NCI-H1092 (cell line): ENCODE data around the gene CDYL.

Experiments used
- DNase-seq: peaks from one replicate; lab custom pipeline; 2025; lab: John Stamatoyannopoulos, UW

The CDYL gene

DNA sequence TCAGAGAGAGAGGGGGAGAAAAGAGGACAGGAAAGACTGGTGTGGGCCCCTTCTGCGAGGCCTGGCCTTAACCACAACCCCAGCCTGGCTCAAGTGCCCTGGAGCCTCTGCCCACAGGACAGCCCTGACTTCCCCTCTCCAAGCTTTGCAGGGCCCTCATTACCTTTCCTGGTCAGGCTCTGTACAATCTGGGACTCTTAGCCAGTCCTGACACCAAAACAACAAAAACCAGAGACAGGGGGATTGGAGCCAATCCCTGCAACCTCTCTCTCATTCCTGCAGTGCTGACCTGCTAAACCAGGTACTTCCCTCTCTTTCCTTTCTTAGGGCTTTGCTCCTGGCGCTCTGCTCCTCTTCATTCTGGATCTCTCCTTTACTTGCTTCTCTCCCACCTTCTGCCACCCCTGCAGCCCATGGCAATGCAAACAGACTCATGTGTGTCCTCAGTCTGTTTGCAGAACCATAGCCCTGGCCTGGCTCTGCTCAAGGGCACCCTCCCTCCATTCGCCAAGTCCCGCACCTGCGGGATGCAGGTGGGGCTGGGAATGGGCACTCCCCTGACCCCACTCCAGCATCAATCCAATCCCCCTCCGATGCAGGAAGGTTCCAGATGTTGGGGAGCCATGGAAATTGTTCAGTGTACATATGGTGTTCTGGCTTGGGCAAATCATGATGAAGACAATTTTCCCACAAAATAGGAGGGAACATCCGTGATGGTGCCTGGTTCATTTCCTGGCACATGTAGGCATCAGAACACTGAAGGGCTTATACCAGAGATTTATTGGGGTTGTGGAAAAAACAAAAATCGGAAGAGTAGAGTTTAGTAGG lies 189.6 kb downstream of the CDYL start:
- no peak for DNase-seq

DNA sequence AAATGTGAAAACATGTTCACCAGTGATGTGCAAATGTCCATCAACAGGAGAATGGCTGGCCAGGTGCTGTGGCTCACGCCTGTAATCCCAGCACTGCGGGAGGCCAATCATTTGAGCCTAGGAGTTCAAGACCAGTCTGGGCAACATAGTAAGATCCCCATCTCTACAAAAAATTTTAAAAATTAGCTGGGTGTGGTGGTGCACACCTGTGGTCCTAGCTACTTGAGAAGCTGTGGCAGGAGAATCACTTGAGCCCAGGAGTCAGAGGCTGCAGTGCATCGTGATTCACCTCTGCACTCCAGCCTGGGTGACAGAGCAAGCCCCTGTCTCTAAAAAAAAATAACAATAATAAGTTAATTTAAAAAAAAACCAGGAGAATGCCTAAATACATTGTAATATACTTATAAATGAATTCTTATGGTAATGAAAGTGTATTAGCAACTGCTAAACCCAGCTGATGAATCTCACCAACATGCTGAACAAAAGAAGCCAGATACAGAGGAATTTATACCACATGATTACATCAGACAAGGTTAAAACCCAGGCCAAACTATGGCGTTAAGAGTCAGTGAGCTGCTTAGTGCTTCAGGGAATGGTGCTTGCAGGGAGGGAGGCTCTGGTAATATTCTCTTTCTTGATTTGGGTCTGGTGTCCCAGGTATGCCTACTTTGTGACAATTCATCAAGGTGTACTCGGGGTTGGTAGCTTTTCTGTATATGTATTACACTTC lies 191.3 kb downstream of the CDYL start:
- DNase-seq: no peak

DNA sequence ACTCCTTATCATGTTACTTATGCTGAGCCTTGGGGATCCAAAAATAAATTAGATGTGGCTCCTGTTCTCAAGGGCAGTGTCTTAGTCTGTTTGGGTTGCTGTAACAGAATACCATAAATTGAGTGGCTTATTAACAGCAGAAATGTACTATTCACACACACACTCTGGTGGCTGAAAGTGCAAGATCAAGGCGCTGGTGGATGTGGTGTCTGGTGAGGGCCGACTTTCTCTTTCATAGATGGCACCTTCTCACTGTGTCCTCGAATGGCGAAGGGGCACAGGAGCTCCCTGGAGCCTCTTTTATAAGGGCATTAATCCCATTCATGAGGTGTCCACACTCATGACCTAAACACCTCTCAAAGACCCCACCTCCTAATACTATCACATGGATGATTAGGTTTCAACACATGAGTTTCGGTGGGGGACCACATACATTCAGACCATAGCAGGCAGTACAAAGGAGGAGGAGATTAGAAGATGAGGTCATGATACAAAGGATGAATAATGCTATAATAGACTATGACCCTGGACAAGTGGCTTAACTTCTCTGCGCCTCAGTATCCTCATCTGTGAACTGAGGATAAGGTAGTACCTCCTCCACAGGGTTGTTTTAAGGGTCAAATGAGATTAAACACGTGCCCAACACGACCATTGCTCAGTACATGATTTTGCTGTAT lies 193.5 kb downstream of the CDYL start:
- no peak for DNase-seq

DNA sequence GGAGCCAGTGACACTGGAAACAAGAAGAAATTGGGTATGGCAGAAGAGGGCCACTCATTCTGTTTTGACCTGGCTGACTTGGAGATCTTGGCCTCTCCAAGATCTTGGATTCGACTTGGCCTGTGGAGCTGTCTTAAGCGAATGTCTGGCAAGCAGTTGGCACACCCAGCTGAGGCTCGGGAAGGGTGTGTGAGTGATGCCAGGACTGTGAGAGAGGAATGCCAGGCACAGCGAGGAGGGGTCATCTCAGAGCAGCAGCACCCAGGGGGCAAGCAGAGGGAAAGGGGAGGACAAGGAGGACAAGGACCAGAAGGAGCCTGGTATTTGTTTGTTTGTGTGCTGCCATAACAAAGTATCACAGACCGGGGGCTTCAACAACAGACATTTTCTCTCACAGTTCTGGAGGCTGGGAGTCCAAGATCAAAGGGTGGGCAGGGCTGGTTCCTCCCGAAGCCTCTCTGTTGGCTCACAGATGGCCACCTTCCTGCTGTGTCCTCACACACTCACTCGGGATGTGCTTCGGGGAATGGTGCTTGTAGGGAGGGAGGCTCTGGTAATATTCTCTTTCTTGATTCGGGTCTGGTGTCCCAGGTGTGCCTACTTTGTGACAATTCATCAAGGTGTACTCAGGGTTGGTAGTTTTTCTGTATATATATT lies 194.7 kb downstream of the CDYL start:
- no peak for DNase-seq

DNA sequence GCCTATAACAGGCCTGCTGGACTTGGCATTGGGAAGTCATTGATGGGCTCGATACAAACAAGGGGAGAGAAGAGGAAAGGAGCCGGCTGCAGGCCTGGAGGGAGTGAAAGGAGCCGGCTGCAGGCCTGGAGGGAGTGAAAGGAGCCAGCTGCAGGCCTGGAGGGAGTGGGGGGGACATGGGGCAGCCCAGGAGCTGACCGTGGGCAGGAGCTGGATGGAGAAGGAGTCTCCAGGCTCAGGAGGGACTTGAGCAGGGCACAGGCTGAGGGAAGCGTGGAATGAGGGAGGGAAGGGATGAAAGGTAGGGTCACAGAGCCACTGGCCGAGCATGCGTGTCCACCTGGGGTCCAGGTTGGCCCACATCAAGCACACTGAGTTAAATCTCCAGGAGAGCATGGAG lies 195.6 kb downstream of the CDYL start:
- DNase-seq: no peak

DNA sequence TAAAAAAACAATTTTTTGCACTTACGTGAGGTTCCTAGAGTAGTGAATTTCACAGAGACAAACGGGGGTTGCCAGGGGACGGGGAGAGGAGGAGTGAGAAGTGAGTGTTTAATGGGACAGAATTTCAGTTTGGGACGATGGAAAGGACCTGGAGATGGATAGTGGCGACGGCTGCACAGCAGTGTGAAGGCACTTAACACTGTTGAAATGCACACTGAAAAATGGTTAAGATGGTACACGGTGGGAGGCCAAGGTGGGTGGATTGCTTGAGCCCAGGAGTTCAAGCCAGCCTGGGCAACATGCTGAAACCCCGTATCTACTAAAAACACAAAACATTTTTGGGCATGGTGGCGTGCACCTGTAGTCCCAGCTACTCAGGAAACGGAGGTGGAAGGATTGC lies 196.2 kb downstream of the CDYL start:
- no peak for DNase-seq

DNA sequence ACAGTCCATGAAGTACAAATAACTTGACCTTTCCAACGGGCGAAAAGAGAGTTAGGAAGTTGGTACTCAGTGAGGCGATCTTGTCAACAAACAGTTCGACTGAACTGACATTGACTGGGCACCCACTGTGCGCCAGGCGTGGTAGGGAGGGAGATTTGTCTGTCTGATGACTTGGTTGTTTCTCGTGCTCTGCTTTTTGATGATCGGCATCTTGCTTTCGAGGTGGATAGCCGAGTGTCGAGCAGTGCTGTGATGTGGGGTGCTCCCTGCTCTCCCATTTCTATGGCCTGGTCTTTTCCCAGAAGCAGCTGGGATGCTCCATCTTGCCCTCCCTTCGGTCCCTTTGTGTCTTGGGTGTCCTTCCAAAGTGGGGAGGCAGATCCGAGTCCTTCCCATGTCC lies 197.2 kb downstream of the CDYL start:
- DNase-seq: no peak

DNA sequence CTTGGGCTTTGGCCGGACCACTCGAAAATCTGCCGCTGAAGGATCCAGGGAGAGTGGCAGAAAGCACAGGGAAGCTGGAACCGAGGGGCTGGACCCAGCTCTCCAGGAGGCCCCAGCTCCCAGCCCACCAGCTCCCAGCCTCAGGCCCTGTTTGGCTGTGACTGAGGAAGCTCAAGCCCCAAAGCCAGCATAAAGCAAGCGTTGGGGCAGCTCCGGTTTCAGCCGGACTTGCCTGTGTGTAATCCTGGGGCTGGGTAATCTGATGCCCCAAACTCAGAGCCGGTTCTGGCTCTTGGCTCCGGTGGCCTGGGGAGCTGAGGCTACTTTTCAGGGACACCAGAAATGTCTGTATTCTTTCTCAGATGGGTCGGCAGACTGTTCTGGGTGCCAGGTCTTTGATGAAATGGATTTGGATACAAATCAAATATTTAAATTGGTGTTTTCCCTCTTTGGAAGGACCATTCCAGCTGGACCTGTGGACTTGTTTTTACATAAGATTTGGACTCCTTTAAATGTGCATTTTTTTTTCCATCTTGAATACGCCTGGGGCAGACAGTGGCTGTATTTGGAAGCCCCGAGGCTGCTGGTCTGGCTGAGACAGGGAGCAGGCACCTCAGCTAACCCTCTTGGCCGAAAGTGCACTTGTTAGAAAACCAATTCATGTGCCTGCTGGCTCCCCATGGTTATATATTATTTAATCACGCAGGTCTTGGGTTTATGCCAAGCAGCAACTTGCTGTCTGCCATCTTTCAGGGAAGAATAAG lies 198.0 kb downstream of the CDYL start:
- DNase-seq: peak; percentile 60

DNA sequence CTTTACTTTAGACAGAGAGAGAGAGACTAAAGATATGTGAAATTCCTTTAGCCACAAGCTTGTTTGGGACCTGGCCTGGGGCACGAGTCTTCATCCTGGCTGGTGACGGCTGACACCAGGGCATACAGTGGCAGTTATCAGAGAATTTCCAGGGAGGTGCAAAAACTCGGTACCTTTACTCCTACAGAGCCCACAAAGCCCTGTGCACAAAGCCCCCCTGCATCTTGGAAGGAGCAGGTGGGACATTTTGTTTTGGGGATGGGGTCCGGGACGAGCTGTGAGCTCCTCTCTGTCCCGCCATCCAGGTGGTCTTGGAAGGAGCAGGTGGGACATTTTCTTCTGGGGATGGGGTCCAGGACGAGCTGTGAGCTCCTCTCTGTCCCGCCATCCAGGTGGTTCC lies 198.8 kb downstream of the CDYL start:
- no peak for DNase-seq

DNA sequence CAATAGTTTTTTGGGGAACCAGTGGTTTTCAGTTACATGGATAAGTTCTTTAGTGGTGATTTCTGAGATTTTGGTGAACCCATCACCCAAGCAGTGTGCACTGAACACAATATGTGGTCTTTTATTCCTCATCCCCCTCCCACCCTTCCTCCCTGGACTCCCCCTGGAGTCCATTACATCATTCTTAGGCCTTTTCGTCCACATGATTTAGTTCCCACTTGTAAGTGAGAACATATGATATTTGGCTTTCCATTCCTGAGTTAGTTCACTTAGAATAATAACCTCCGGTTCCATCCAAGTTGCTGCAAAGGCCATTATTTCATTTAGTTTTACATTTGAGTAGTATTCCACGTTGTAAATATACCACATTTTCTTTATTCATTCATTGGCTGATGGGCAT lies 199.3 kb downstream of the CDYL start:
- DNase-seq: no peak

DNA sequence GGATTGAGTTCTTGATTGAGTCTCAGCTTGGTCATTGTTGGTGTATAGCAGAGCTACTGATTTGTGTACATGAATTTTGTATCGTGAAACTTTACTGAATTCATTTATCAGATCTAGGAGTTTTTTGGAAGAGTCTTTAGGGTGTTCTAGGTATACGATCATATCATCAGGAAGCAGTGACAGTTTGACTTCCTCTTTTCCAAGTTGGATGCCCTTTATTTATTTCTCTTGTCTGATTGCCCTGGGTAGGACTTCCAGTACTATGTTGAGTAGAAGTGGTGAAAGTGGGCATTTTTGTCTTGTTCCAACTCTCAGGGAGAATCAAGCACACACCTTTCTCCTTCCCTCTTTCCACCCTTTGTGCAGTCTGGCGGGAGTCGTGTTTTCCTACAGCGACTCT lies 201.3 kb downstream of the CDYL start:
- DNase-seq: no peak

DNA sequence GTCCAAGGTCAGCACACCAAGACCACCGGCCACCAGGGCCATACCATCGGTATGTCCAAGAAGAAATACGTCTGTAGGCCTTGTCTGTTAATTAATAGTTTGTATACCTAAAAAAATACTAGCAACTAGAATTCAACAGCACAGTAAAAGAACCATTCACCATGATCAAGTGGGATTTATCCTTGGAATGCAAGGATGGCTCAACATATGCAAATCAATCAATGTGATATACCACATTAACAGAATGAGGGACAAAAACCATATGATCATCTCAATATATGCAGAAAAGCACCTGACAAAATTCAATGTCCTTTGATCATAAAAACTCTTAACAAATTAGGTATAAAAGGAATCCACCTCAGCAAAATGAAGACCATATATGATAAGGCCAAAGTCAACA lies 203.2 kb downstream of the CDYL start:
- DNase-seq: no peak

DNA sequence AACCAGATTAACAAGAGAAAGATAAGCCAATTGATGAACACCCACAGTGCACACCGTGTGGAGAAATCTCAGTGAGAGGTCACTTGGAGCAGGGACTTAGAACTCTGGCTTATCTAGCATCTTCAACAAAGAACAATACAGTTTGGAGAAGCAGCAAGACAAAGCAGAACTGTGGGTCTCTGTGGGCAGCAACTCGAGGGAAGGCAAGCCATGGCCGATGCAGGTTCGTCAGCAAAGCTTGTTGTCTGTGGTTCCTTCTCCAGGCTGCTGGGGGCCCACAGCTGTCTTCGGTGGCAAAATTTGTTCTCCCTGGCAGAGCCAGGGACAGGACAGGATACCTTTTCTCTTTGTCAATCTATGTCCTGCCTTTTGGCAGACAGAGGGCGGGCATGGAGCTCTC lies 205.6 kb downstream of the CDYL start:
- no peak for DNase-seq

DNA sequence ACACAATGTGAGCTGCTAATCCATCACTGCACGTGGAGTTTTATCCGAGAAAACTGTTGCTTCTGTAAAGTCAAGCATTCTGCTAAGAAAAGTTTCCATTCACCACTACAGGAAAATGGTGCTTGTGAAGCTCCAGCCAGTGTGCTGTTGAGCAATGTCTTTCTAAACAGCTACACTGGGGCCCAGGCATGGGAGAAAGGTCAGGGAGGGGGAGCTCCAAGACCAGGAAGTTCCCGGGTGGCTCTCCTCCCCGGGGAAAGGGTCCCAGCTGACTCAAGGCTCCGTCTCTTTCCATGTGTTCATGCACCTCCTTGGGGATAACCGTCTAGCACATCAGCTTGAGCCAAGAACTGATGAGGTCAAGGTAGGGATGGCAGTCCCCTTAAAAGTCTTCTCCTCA lies 207.1 kb downstream of the CDYL start:
- DNase-seq: no peak

DNA sequence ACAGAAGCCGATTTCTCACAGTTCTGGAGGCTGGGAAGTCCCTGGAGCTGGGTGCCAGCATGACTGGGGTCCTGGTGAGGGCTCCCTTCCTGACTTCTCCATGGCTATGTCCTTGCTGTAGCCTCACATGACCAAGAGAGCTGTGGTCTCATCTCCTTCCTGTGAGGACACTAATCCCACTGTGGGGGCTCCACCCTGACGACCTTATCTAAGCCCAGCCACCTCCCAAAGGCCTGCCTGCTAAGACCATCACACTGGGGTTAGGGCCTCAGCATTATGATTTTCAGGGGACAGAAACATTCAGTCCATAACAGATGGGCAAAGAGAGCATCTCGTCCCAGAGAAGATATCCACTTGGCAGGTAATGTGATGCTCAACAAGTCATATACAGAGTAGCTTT lies 210.8 kb downstream of the CDYL start:
- no peak for DNase-seq

DNA sequence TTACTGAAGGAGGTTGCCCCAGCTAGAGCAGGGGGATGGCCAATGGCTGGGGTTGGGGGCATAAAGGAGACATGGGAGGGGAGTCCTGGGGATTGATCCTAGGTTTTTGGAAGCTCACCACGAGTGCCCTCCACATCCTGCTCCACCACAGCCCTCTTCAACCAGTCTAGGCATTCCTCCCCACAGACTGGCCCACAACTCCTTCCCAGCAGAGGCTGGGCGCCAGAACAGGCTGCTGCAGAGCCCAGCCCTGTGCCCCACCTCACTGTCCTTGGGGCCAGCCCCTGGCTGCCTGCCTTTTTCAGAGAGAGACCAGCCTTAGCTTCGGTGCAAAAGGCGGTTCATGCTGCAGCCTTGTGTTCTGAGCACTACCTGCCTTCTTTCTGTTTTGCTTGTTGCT lies 211.2 kb downstream of the CDYL start:
- DNase-seq: no peak

DNA sequence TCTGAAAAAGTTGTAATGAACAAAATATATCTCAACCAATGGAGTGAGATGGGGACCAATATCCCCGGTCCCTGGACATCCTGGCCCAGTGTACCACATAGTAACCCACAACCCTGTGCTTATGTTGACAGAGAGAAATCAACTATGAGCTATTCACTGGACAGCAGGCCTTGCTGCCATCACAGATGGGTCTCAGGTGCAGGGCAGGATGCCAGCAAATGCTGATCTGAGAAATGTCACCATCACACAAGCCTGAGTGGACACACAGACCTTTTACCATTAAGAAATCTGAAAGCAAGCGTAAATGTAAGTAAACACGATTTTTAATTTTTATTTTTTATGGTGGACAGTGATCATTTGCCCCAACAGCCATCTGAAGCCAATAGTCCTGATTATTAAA lies 218.5 kb downstream of the CDYL start:
- DNase-seq: no peak

DNA sequence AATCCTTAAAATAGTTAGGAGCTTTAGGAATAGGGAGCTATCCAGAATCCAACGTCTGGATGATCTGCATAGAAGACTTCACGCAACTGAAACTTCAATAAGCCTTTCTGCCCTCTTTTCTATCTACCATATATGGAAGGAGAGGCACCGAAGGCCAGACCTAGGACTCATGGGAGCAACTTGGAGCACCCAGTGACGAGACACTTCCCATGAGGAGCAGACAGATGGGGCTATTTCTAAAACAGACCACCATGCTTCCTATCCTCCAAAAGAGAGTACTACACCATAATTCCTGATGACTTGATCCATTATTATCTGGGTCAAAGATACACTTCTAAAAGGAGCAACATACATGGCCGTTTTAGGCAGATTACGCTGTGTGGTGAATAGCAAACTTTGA lies 221.7 kb downstream of the CDYL start:
- no peak for DNase-seq

DNA sequence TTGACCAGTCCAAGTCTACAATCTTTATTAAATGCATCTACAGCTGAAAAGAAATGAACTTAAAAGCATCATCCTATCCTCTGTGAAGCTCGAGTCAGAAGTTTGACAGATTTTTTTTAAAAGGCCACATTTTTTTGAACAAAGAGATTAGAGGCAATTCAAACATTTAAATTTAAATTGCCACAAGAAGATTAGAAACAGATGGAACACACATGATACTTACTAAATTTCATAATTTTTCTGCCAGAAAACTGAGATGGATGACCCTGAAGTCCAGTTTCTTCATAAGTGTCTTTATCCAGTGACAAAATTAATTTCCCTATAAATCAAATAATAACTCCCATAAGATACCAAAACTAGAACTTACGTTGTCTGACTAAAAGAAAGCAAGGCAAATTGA lies 223.4 kb downstream of the CDYL start:
- DNase-seq: no peak

DNA sequence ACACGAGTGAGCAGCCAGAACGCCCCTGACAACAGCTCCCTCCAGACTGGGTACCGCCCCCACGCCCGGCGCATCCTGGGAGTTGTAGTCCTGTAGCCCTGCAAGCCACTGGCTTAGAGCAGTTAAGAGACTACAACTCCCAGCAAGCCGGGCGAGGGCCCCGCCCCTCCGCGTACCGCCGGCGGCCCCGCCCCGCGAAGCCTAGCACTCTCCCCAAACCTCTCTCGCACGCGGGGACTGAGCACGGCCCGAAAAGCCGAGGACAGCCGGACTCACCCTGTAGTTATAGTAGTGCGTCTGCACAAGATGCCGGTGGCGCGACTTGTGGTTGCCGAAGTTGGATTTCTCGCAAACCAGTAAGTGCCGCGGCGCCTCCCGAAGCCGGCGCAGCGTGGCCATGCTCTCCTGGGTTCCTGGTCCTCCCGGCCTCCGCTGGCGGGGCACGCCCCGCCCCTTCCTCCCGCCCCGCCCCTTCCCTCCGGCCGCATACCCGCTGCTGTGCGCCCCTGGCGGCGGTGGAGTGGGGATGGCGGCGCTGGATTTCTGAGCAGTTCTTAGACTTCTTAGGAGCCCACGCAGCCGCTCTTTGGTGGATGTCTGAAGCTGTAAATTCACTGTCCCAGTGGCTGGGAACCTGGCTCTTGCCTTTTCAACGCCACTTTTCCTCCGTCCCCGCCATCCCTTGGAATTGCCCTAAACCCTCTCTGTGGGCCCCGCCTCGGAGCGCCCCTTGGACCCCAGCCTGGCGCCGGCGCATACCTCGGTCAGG lies 227.6 kb downstream of the CDYL start, which contains the start of gene RPP40:
Gene RPP40, minus strand, starts transcription at position 434 of the 769 bp plus-strand sequence. Its CDS starts 35 bp downstream, at position 399.
- DNase-seq: peak; percentile 82
